HG02852 (cell line): ENCODE measurements around the gene EMID1.
"Not testable (repeated sequence)": the region's sequence is repeated elsewhere in the genome, so short reads cannot be mapped to it uniquely, and the experiment has no call there.

Experiments
- ATAC-seq: cut with Tn5 transposase; IDR thresholded peaks from one replicate; pipeline ENCODE4 v1.9.1; 2021; ENCODE audit warnings: mild to moderate bottlenecking, moderate library complexity; ENCODE audit not compliant: unreplicated experiment

Gene EMID1

GRCh38 chr22:29230972-29231875 is 25.5 kb downstream of the EMID1 start:
- no peak for ATAC-seq

DNA sequence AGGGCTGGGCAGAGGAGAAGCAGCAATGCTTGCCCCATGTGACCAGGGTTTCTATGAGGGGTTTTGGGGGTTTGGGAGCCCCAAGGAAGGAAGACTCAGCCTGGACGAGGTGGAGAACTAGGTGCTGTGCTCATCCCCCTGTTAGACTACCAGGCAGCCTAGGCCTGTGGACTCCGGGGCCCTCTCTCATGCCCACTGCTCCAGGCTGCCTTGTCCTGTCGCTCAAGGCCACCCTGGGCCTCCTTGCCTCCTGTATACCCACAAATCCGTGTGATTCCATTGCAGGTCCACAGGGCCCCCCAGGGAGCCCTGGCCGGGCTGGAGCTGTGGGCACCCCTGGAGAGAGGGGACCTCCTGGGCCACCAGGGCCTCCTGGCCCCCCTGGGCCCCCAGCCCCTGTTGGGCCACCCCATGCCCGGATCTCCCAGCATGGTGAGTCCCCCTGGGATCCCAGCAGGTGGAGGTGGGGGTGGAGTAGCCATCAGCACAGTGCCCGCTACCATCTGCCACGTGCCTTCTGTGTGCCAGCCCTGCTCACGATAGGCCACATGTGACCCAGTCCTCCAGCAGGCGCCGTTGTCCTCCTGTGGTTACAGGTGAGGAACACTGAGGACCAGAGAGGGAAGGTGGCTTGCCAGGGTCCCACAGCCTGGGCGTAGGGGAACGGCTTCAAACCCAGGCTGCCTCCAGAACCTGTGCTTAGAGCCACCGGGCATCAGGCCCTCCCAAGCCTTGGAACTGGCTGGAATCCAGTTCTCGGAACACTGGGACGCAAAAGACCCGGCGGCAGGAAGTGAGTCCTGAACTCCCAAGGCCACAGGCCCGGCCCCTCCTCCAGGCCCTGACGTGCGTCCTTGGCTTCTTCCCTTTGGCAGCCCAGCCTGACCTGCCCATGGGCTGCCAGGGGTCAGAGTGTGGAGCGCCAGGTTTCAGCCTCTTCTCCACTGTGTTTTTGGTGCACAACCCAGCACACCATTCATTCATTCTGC is 26.6 kb downstream of the EMID1 start:
- no peak for ATAC-seq

DNA sequence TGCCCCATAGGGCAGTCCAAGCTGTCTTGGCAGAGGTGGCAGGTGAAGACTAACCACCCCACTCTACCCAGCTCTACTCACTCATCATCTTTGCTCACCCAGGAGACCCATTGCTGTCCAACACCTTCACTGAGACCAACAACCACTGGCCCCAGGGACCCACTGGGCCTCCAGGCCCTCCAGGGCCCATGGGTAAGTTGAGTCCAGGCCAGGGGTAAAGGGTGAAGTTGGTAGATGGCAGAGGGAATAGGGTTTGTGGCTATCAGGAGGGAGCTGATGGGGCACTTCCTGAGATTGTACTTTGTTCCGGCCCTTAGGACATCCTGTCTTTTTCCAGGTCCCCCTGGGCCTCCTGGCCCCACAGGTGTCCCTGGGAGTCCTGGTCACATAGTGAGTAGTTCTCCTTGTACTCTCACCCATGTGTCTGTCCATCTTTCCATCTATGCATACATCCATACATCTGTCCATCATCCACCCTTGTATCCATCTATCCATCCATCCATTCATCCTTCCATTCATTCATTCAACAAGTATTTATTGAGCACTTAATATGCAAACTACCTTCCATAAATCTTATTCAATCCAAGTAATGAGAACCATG is 27.7 kb downstream of the EMID1 start:
- ATAC-seq: no peak

- not testable (repeated sequence) for ATAC-seq
Measured at GRCh38 chr22:29240481-29240880, 34.8 kb downstream of the EMID1 start.

DNA sequence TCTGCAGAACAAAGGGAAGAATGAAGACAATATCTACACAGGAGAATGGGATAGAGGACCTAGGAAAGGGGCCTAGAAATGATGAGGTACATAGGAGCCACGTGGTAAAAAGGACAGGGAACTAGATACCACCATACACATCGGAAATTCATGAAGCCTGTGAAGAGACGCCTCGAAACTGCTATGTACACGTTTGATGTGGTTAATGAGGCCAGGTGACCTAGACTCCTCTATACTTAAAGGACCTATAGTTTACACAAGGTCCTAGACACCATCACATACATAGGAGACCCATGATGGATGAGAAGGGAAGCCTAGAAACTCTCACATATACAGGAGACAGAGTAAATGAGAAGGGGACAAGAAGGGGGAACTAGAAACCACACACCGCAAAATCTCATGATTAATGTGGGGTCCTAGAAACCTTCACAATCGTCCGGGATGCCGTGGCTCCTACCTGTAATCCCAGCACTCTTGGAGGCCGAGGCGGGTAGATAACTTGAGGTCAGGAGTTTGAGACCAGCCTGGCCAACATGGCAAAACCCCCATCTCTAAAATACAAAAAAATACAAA is 38.3 kb downstream of the EMID1 start:
- ATAC-seq: no peak

DNA sequence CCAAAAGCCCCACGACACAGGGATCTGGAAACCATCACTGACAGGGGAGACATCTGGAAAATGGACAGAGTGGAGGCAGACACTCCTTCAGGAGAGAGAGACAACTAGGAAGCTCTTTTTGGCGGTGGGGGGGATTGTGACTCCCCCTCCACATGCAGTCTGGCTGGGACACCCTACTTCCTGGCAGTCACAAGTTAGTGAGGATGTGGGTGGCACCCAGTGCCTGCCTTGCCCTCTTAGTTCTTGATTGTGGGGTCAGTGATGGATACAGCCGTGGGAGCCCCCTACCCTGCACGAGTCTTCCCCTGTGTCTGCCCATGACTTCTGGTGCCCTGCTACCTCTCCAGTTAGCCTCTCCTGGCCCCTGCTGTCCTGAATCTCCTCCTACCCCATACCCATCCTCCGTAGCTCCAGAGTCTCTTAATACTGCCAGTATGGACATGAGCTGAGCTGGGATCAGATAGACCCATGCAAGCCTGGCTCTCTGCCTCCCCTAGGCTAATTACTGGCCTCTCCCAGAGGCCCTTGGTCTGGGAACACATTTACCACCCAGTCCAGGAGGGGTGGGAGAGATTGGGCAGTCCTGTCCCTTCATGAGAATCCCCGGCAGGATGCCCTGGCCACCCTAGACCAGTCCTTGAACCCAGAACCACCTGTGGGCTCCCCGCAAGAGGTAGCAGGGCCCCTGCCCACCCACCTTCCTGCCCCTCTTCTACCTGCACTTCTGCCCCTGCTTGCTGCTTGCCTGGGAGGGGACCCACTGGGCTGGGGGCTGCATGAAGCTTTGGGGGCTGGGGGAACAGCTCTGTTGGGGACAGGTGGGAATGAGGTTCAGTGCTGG is 39.3 kb downstream of the EMID1 start:
- no peak for ATAC-seq

GRCh38 chr22:29245626-29246385 is 40.1 kb downstream of the EMID1 start:
- no peak for ATAC-seq

GRCh38 chr22:29247891-29248290 is 42.2 kb downstream of the EMID1 start:
- not testable (repeated sequence) for ATAC-seq

GRCh38 chr22:29251265-29251664 is 45.6 kb downstream of the EMID1 start:
- ATAC-seq: no peak

- ATAC-seq: no peak
Measured at GRCh38 chr22:29251981-29252911, 46.5 kb downstream of the EMID1 start.

- ATAC-seq: no peak
Measured at GRCh38 chr22:29253561-29254285, 48.0 kb downstream of the EMID1 start.

GRCh38 chr22:29254286-29254660 is 48.6 kb downstream of the EMID1 start:
- no peak for ATAC-seq

- ATAC-seq: no peak
Measured at GRCh38 chr22:29255064-29255621, 49.4 kb downstream of the EMID1 start.

DNA sequence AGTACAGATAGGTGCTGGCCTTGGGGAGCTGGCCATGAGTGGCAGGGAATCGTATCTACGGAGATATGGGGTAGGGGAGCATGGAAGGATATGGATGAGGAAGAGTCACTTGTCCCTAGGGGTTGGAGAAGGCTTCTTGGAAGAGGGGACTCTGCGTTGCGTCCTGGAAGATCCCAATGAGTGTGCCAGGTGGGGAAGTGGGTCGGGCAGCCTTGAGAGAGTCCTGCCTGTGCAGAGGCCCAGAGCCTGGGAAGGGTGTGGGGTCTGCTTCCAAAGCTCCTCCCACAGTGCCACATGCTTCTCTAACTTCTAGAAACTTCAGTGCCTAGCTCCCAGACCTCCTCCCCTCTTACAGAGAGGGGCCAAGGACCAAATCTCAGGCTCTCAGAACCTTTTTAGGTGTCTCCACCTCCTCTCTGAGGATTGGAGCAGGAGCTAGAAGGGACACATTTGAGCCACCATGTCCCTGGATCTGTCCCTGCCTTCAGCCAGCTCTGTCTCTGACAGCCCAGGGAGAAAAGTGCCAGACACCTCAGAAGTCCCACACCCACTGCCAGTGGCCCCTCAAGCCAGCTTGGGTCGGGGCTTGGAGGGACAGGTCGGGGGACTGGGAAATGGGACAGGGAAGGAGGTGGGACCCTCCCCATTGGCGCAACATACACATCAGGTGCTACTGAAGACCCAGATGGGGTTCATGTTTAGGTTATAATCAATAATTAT is 51.1 kb downstream of the EMID1 start:
- ATAC-seq: no peak

DNA sequence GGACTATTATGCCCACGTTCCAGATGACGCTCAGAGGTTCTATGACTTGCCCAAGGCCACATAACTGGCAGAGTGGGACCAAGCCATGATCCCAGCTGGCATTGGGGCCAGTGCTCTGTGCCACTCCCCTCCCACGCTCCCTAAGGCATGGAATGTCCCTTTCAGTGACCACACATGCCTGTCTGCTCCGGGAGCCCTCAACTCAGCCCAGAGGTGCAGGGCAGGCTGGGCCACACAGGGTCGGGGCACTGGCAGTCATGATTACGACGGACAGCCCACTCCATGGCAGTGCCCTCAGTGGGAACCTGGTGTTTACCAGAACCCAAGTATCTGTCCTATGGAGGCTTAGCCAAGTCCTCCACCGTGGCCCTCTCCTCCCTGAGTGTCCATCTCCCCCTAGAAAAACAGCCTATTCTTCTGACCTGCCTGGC is 52.1 kb downstream of the EMID1 start:
- no peak for ATAC-seq

GRCh38 chr22:29258407-29259252 is 52.9 kb downstream of the EMID1 start:
- ATAC-seq: no peak
